HK-2 (cell line): ENCODE results near the gene REEP1.
"Not testable (repeated sequence)": the region's sequence is repeated elsewhere in the genome, so short reads cannot be mapped to it uniquely, and the experiment has no call there.

Experiments used
- DNase-seq: peaks from one replicate; pipeline ENCODE4 v3.0.0-alpha.2; 2018; ENCODE audit not compliant: unreplicated experiment

REEP1 gene

GRCh38 chr2:86283411-86284030, 53.9 kb downstream of the REEP1 start:
- DNase-seq = no peak

DNA sequence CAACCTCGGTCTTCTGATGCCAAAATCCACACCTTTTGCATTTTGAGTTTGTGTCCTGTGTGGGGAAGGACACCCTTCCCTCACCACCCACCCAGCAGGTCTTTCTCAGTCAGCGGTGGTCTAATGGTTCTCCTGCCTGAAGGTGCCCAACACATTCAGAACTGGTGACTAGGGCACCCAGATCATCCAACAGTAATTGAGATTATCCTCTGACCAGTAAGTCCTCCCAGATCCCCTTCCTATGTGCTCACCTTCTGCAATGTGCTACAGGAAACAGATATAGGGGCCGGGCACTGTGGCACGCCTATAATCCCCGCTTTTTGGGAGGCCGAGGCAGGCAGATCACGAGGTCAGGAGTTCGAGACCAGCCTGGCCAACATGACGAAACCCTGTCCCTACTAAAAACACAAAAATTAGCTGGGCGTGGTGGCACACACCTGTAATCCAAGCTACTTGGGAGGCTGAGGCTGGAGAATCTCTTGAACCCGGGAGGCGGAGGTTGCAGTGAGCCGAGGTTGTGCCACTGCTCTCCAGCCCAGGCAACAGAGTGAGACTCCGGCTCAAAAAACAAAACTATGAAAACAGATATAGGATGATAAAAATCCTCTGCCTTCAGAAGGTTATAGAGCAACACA, 56.2 kb downstream of the REEP1 start:
- DNase-seq = no peak

- DNase-seq = no peak
Observed at GRCh38 chr2:86280191-86280667, 57.2 kb downstream of the REEP1 start.

- DNase-seq = no peak
Observed at GRCh38 chr2:86275962-86276361, 61.5 kb downstream of the REEP1 start.

GRCh38 chr2:86275384-86275799, 62.0 kb downstream of the REEP1 start:
- no peak for DNase-seq

DNA sequence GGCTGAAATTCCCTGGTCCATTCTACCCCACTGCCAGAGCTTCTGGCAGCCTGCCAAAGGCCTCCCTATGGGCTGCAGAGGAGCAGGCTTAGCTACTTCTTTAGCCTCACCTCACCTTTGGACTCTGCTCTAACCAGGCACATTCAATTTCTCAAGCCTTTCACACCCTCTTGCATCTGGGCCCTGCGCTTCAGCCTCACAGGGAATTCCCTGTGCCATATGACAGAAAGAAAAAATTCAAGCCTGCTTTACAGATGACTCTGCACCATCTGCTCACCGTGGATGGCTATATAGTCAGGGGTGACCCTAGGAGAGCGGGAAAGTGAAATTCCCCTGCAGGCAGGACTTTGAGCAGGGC, 62.5 kb downstream of the REEP1 start:
- peak; percentile 34 for DNase-seq

DNA sequence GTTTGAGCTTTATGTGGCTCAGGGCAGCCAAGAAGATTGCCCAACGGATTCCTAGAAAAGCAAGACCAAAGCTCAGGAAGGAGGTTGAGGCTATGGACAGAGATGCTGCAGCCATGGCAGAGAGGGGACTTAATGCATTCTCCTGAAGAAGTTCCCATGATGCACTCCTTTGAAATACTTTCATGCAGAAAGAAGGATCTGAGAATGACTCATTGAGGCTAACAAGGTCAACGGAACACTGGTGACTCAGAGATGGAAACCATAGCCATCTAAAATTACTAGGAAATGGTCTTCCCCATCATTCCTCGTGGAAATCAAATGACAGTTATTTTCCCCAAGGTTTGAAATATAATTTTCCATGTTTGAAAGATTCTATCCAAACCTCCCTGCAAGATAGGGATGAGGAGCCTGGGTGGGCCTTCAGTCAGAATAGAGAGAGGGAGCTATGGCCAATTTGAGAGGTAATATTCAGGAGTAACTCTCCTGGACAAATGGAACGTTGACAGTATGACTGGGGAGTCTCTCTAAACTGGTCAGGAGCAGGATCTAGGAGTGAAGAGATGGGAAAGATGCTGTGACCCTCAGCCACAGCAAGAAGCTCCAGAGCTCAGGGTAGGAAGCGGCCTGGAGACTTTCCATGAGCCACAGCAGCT, 63.0 kb downstream of the REEP1 start:
- peak; percentile 7 for DNase-seq

DNA sequence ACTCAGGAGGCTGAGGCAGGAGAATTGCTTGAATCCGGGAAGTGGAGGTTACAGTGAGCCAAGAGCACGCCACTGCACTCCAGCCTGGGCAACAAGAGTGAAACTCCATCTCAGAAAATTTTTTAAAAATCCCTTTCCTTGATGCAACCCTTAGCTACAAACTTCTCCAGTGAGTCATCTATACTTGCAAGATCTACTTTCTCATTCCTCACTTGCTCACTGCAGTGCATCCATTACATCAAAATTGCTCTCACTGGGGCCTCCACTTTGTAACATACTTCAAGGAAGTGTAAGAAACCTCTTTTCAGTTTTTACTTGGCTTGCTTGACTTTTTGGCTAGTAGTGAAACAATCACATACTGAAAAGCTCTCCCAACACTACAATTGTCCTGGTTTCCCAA, 65.3 kb downstream of the REEP1 start:
- DNase-seq = no peak

- DNase-seq = no peak
Observed at GRCh38 chr2:86271248-86271647, 66.2 kb downstream of the REEP1 start.

DNA sequence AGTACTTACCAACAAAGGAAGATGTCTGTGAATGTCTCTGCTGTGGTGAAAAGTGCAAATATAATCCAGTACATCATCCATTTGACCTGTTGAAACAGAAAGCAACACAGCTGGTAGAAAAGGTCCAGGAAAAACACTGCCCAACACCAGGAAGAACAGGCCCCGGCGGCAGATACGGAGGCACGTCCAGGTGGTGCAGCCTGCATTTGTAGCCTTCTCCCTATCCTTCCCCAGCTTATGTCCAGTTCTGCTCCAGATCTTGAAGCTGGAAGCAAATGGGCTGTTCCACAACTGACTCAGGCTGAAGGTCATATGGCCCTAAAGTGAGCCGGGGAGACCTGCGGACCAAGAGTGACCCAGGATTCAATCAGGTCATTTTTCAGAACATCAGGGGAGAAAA, 73.5 kb downstream of the REEP1 start:
- no peak for DNase-seq

GRCh38 chr2:86260978-86261377, 76.4 kb downstream of the REEP1 start:
- no peak for DNase-seq

DNA sequence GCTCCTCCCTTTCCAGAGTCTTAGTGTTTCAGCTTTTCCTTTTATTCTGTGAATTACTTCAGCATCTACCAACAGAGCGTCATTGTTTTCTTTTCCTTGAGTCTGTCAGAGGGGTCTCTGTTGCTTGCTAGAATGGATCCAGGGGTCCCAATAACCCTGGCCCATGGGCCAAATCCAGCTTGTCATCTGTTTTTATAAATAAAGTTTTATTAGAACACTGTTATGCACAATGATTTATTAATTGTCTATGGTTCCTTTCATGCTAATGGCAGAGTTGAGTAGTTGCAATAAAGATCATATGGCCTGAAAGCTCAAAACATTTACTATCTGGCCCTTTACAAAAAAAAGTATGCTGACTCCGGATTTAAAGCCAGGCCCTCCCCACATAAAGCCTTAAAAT, 79.3 kb downstream of the REEP1 start:
- DNase-seq = no peak

GRCh38 chr2:86256982-86257381, 80.4 kb downstream of the REEP1 start:
- DNase-seq = no peak

DNA sequence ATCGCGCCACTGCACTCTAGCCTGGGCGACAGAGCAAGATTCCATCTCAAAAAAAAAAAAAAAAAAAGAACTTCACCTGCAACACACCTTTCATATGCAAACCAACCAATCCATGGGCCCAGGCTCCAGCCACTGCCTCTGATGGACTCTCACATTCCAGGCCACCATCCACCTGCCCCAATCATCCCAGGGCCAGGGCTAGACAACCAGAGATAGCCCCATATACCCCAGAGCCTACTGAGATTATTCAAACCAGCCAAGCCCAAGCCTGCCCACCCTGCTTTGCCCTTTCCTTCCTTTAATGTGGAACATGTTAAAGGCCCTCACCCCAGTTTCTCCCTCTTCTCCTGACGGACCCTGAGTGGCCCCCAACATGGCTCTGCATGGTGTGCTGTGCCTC, 81.1 kb downstream of the REEP1 start:
- no peak for DNase-seq

DNA sequence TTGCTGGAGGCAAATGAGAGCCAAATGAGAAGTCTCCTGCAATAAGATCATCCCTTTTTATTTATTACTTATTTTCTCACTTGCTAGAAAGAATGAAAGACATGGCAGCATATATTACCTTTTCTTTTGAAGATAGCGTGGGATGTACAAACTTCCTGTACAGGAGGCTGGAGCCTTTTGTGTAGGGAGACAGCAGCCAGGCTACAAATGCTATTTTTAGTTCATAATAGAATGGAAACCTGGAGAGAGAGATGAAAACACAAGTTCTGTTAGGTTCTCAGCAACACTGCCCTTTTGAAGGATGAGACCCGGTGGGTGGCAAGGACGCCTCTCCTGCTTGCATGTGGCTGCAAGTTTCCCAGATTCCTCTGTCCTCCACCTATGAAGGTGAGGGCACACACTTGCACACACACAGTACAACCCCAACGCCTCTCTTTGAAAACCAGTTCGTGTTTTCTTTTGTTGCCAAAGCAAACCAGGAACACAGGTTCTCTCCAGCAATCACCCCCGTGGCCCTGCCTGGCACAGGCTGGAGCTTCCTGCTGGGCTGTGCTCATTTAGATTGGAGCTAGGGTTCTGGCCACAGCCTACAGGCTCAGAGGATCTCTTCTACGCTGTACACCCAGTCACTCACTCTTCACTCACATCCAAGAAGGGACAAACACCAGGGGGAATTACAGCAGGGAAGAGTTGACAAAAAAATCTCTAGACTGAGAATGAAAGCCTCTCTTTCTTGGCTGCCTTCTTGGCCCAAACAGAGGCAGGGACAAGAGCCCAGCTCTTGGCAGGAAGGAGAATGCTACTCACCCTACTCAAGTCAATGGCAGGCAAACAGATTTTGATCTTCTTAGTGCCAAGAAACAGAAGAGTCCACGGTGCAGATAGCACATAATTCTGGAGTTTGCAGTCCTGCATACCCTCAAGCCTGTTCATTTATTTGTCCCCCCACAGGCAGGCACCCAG, 82.6 kb downstream of the REEP1 start:
- DNase-seq = no peak

DNA sequence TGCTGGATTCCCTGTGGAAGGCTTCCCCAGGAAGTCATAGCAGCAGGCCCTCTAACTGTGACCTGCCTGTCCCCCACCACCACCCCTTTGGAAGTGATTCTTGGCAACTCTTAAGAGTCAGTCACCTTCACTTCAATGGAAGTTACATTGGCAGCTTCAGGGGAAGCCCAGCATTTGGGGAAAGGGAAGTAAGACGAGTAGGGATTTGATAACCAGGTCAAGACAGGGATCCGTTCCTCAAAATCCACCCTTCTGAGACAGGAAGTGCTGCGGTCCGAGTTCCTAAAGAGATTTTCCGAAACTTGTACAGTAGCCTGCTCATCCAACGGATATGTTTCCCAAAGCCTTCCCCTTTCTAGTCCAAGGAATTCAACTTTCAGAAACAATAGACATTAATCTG, 84.0 kb downstream of the REEP1 start:
- DNase-seq = no peak

GRCh38 chr2:86251840-86252266, 85.6 kb downstream of the REEP1 start:
- no peak for DNase-seq

- no peak for DNase-seq
Observed at GRCh38 chr2:86249579-86250391, 87.6 kb downstream of the REEP1 start.

GRCh38 chr2:86249176-86249575, 88.2 kb downstream of the REEP1 start:
- no peak for DNase-seq

- not testable (repeated sequence) for DNase-seq
Observed at GRCh38 chr2:86245222-86245621, 92.2 kb downstream of the REEP1 start.

- not testable (repeated sequence) for DNase-seq
Observed at GRCh38 chr2:86244781-86245180, 92.6 kb downstream of the REEP1 start.
